IPS-15b (cell line): ENCODE results near the gene CLDN5.
"Not testable (repeated sequence)": the region's sequence is repeated elsewhere in the genome, so short reads cannot be mapped to it uniquely, and the experiment has no call there.

ENCODE experiments used
- H3K27me3 ChIP-seq: one replicate; pipeline ENCODE4 v1.6.1; 2013; ENCODE audit warnings: low read length; ENCODE audit not compliant: control insufficient read depth, insufficient read depth
- H3K36me3 ChIP-seq: one replicate; pipeline ENCODE4 v1.6.1; 2013; ENCODE audit warnings: low read length; ENCODE audit not compliant: control insufficient read depth, insufficient read depth
- H3K4me1 ChIP-seq: one replicate; pipeline ENCODE4 v1.6.1; 2013; ENCODE audit warnings: mild to moderate bottlenecking, low read length; ENCODE audit not compliant: control insufficient read depth, insufficient read depth
- H3K4me3 ChIP-seq: one replicate; pipeline ENCODE4 v1.5.1; 2013; ENCODE audit warnings: low read depth, low read length
- H3K9ac ChIP-seq: one replicate; pipeline ENCODE4 v1.6.1; 2013; ENCODE audit warnings: low read depth, mild to moderate bottlenecking, low read length
- H3K9me3 ChIP-seq: one replicate; pipeline ENCODE4 v1.6.1; 2013; ENCODE audit warnings: mild to moderate bottlenecking, low read length; ENCODE audit not compliant: control insufficient read depth, insufficient read depth

CLDN5 gene

GRCh38 chr22:19559956-19560355 is 35.7 kb upstream of the CLDN5 start:
- Histone ChIP-seq H3K27me3 (no peaks in the 10 kb centered on the region), H3K9ac (no peak overlapping the region), H3K36me3 (no peaks in the 10 kb centered on the region), H3K4me1 (peaks cover 1% of the 10 kb centered on the region), H3K9me3 (no peaks in the 10 kb centered on the region), H3K4me3 (no peak overlapping the region)

- Histone ChIP-seq H3K4me1 (peaks cover 7% of the 10 kb centered on the region), H3K27me3 (no peaks in the 10 kb centered on the region), H3K4me3 (no peak overlapping the region), H3K9ac (no peak overlapping the region), H3K9me3 (no peaks in the 10 kb centered on the region), H3K36me3 (no peaks in the 10 kb centered on the region)
Observed at GRCh38 chr22:19559324-19559811, 35.2 kb upstream of the CLDN5 start.

GRCh38 chr22:19556963-19557545 is 32.8 kb upstream of the CLDN5 start:
- no peaks in the 10 kb centered on the region for H3K27me3 ChIP-seq
- no peaks in the 10 kb centered on the region for H3K9me3 ChIP-seq
- H3K9ac ChIP-seq: no peak overlapping the region
- H3K4me1 ChIP-seq: peaks cover 8% of the 10 kb centered on the region
- H3K4me3 ChIP-seq: no peak overlapping the region
- no peaks in the 10 kb centered on the region for H3K36me3 ChIP-seq

GRCh38 chr22:19555651-19556050 is 31.4 kb upstream of the CLDN5 start:
- Histone ChIP-seq H3K27me3 (no peaks in the 10 kb centered on the region), H3K4me3 (no peak overlapping the region), H3K36me3 (no peaks in the 10 kb centered on the region), H3K9me3 (no peaks in the 10 kb centered on the region), H3K4me1 (peaks cover 8% of the 10 kb centered on the region), H3K9ac (no peak overlapping the region)

GRCh38 chr22:19554834-19555404 is 30.7 kb upstream of the CLDN5 start:
- Histone ChIP-seq H3K4me3 (no peak overlapping the region), H3K9ac (no peak overlapping the region)

GRCh38 chr22:19553201-19553600 is 29.0 kb upstream of the CLDN5 start:
- Histone ChIP-seq H3K27me3 (no peaks in the 10 kb centered on the region), H3K4me3 (no peak overlapping the region), H3K36me3 (no peaks in the 10 kb centered on the region), H3K4me1 (peaks cover 8% of the 10 kb centered on the region), H3K9ac (no peak overlapping the region), H3K9me3 (no peaks in the 10 kb centered on the region)

More at GRCh38 chr22:19554834-19555404, 30.7 kb upstream of the CLDN5 start:
- H3K9me3 ChIP-seq: no peaks in the 10 kb centered on the region
- H3K27me3 ChIP-seq: no peaks in the 10 kb centered on the region
- peaks cover 8% of the 10 kb centered on the region for H3K4me1 ChIP-seq
- H3K36me3 ChIP-seq: no peaks in the 10 kb centered on the region

- no peaks in the 10 kb centered on the region for H3K36me3 ChIP-seq
- H3K9ac ChIP-seq: no peak overlapping the region
- no peaks in the 10 kb centered on the region for H3K9me3 ChIP-seq
- no peak overlapping the region for H3K4me3 ChIP-seq
- peaks cover 8% of the 10 kb centered on the region for H3K4me1 ChIP-seq
- no peaks in the 10 kb centered on the region for H3K27me3 ChIP-seq
Observed at GRCh38 chr22:19550382-19550781, 26.2 kb upstream of the CLDN5 start.

GRCh38 chr22:19549428-19549827 is 25.2 kb upstream of the CLDN5 start:
- no peaks in the 10 kb centered on the region for H3K9me3 ChIP-seq
- no peak overlapping the region for H3K9ac ChIP-seq
- peaks cover 1% of the 10 kb centered on the region for H3K4me1 ChIP-seq
- H3K4me3 ChIP-seq: no peak overlapping the region
- no peaks in the 10 kb centered on the region for H3K27me3 ChIP-seq
- no peaks in the 10 kb centered on the region for H3K36me3 ChIP-seq

GRCh38 chr22:19548964-19549363 is 24.8 kb upstream of the CLDN5 start:
- H3K36me3 ChIP-seq: no peaks in the 10 kb centered on the region
- H3K27me3 ChIP-seq: no peaks in the 10 kb centered on the region
- H3K9ac ChIP-seq: no peak overlapping the region
- no peaks in the 10 kb centered on the region for H3K9me3 ChIP-seq
- H3K4me1 ChIP-seq: no peaks in the 10 kb centered on the region
- no peak overlapping the region for H3K4me3 ChIP-seq

- not testable (repeated sequence) for H3K9ac ChIP-seq, H3K4me1 ChIP-seq, H3K9me3 ChIP-seq, H3K27me3 ChIP-seq, H3K4me3 ChIP-seq, H3K36me3 ChIP-seq
Observed at GRCh38 chr22:19548427-19548826, 24.2 kb upstream of the CLDN5 start.

- Histone ChIP-seq H3K9ac (no peak overlapping the region), H3K4me1 (no peaks in the 10 kb centered on the region), H3K27me3 (no peaks in the 10 kb centered on the region), H3K36me3 (no peaks in the 10 kb centered on the region), H3K4me3 (no peak overlapping the region), H3K9me3 (no peaks in the 10 kb centered on the region)
Observed at GRCh38 chr22:19547620-19548019, 23.4 kb upstream of the CLDN5 start.

- no peaks in the 10 kb centered on the region for H3K4me1 ChIP-seq
- no peak overlapping the region for H3K4me3 ChIP-seq
- H3K27me3 ChIP-seq: no peaks in the 10 kb centered on the region
- no peak overlapping the region for H3K9ac ChIP-seq
- H3K9me3 ChIP-seq: no peaks in the 10 kb centered on the region
- no peaks in the 10 kb centered on the region for H3K36me3 ChIP-seq
Observed at GRCh38 chr22:19546680-19547079, 22.5 kb upstream of the CLDN5 start.
